ENCODE measurements around the gene METTL27. TPM values are rescaled to one million over a fixed set of nuclear protein-coding genes. Genes with fewer than 3 reads are reported as not detected.

METTL27 gene, protein sequence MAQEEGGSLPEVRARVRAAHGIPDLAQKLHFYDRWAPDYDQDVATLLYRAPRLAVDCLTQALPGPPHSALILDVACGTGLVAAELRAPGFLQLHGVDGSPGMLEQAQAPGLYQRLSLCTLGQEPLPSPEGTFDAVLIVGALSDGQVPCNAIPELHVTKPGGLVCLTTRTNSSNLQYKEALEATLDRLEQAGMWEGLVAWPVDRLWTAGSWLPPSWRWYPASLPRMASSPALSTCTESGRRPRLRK
- total RNA-seq, result 10 to 100 TPM in 1 of 4 donors, 1 to 10 TPM in 3; 2.6 to 29.5 (median 5.1) TPM

DNA sequence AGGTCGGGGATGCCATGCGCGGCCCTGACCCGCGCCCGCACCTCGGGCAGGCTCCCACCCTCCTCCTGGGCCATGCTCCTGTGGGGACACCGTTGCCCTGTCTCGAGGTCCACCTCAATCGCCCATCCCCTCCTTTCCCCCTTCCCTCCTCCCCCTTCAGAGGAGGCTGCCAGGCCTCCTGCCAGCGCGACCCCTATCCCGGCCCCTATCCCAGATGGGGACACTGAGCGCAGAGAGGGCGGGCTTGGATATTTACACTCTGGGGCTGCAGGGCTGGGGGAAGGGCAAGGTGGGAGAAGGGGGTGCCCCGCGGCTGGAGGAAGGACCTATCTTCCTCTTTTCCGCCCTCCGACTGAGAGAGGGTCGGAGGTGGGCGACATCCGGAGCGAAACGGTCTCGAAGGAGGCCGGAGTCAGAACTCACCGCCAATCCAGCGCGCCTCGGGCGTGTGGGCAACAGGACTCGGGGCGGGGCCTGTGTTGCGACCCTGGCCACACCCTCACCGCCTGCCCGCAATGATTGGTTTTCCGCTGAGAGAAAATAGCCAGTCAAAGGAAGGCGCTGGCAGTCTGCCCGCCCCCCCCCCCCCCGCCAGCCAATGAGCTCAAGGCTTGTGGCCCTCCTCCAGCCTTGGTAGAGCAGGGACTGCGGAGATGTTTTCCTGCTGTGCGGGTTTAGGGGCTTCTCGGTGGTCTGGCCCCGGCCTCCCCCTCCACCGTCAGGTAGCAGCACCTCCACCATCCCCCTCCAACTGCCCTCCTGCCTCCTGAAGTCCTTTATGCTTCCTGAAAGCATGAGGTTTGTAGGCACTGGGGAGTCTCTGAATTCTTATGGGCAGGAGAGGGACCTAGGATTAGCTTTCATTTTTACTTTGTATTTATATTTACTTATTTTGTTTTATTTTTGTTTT is at the start of gene METTL27:
TSS of gene METTL27 (minus strand) at position 450 of the 910 bp plus-strand sequence. CDS start at position 74, 376 bp downstream.
- Histone ChIP-seq H3K9me3 (no peaks in the 10 kb centered on the region), H3K36me3 (no peaks in the 10 kb centered on the region), H3K27ac (peak within 1 kb of the TSS; percentile 81 to 84 (median 83)), H3K4me3 (peak within 1 kb of the TSS; percentile 46 to 65 (median 58)), H3K27me3 (no peaks in the 10 kb centered on the region), H3K4me1 (peaks cover 8 to 24% (median 11%) of the 10 kb centered on the region in 4 donors)
- TF ChIP-seq POLR2AphosphoS5 (IDR thresholded peaks at IDR 0.05) (peak; percentile 77 to 91 (median 86)), EP300 (IDR thresholded peaks at IDR 0.05; ENCODE audit: low read depth) (no peak), POLR2A (IDR thresholded peaks at IDR 0.05) (peak; percentile 89)
- intact Hi-C loops (cut with DNase I; ENCODE audit: low total_unique reads), result no loop called here
- peak; percentile 96 for DNase-seq
- WGBS, 2 donors (ENCODE audit: low coverage in 1 of 2), result 2 to 7% methylated on average over 12 to 38 of the region's 45 CpGs
- in situ Hi-C loops (cut with MboI; ENCODE audit: low pct_ligation_motif_present in 1 of 4, low pct_unique_long_range_greater_than_20kb in 1 of 4, low sequenced_read_pairs in 3 of 4), result no loop called here

DNA sequence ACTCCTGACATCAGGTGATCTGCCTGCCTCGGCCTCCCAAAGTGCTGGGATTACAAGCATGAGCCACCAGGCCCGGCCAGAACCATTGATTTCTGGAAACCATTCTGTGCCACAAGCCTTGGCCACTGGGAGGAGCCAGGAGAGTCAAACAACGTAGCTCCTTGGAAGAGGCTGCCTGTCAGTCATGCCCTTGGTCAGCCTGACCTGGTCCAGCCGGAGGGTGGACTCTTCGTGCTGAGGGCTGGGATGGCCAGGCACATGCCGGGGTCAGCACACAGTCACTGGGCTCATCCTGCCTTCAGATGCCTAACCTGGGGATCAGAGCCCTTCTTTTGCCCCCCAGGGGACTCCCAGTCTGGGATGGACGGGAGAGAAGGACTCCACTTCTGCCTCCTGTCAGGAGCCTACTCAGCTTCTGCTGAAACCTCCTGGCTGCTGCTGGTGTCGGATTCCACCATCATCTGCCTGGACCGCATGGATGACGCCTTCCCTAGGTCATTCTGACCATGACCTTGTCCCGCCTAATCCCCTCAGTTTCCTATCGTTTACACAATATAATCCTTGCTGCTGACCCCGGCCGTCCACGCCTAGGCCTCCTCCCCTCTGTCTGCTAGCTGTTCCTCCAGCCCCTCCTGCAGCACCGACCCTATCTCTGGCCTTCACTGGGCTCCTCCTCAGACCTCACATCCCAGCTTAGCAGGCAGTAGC is 49.0 kb upstream of the METTL27 start:
- in situ Hi-C loops (cut with MboI; ENCODE audit: low pct_ligation_motif_present in 1 of 4, low pct_unique_long_range_greater_than_20kb in 1 of 4, low sequenced_read_pairs in 3 of 4), result loop anchor here in 1 of 4 donors (25.0 kb wide), 1 partner anchor 121 kb away; no protein-coding TSS in a partner anchor

DNA sequence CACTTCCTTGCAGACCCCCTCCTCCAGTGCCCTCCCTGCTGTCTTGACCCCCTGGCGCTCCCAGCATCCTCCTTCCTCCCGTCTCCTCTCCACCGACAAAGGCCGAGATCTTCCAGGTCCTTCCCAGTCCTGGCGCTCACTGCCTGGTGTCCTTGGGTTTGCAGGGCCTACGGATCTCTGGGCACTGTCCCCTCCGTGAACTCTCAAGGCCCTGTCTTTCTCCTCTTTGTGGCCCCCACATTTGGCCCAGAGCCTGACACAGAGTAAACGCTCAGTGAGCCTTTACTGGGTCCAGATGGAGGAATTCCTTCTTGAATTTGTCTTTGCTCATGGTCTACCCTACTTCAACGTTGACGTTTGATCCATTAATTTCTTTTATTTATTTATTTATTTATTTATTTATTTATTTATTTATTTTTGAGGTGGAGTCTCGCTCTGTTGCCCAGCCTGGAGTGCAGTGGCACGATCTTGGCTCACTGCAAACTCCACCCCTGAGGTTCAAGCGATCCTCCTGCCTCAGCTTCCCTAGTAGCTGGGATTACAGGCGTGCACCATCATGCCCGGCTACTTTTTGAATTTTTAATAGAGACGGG is 48.3 kb upstream of the METTL27 start:
- no peak overlapping the region for H3K27ac ChIP-seq
- TF ChIP-seq POLR2A (IDR thresholded peaks at IDR 0.05) (no peak), EP300 (IDR thresholded peaks at IDR 0.05; ENCODE audit: low read depth) (no peak), POLR2AphosphoS5 (IDR thresholded peaks at IDR 0.05) (no peak)
- TF ChIP-seq, protein P1, sequence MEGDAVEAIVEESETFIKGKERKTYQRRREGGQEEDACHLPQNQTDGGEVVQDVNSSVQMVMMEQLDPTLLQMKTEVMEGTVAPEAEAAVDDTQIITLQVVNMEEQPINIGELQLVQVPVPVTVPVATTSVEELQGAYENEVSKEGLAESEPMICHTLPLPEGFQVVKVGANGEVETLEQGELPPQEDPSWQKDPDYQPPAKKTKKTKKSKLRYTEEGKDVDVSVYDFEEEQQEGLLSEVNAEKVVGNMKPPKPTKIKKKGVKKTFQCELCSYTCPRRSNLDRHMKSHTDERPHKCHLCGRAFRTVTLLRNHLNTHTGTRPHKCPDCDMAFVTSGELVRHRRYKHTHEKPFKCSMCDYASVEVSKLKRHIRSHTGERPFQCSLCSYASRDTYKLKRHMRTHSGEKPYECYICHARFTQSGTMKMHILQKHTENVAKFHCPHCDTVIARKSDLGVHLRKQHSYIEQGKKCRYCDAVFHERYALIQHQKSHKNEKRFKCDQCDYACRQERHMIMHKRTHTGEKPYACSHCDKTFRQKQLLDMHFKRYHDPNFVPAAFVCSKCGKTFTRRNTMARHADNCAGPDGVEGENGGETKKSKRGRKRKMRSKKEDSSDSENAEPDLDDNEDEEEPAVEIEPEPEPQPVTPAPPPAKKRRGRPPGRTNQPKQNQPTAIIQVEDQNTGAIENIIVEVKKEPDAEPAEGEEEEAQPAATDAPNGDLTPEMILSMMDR (IDR thresholded peaks at IDR 0.05), result no peak
- 85 to 89% methylated on average over 5 to 16 of the region's 16 CpGs for WGBS, 2 donors (ENCODE audit: low coverage in 1 of 2)

More for the DNA sequence above, 49.0 kb upstream of the METTL27 start:
- Histone ChIP-seq H3K4me1 (peaks cover 9 to 36% (median 19%) of the 10 kb centered on the region in 4 donors), H3K27me3 (no peaks in the 10 kb centered on the region), H3K36me3 (no peaks in the 10 kb centered on the region), H3K27ac (peak overlapping the region in 3 of 4 donors; percentile 14 to 48 (median 44)), H3K4me3 (no peak overlapping the region), H3K9me3 (no peaks in the 10 kb centered on the region)
- TF ChIP-seq, protein P1 (IDR thresholded peaks at IDR 0.05), result no peak
- no peak for TF ChIP-seq EP300 (IDR thresholded peaks at IDR 0.05; ENCODE audit: low read depth)
- no peak for TF ChIP-seq POLR2A (IDR thresholded peaks at IDR 0.05)
- no peak for TF ChIP-seq POLR2AphosphoS5 (IDR thresholded peaks at IDR 0.05)
- intact Hi-C loops (cut with DNase I; ENCODE audit: low total_unique reads), result no loop called here
- WGBS, 2 donors (ENCODE audit: low coverage in 1 of 2), result 78 to 100% methylated on average over 2 to 16 of the region's 16 CpGs
- DNase-seq, result no peak

DNA sequence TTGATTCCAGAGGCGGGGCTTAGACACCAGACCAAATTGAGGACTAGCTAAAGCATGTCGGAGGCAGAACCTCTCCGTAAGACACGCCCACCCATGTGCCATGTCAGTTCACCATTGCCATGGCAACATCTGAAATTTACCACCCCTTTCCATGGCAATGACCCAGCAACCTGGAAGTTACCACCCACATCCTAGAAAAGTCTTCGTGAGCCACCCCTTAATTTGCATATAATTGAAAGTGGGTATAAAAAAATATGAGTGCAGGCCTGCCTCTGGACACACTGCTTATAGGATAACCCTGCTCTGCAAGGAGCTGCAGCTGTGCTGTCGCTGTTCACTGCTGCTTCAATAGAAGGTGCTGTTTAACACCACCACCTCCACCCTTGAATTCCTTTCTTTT is 46.6 kb upstream of the METTL27 start:
- intact Hi-C loops (cut with DNase I; ENCODE audit: low total_unique reads), result no loop called here

More for the DNA sequence above, 48.3 kb upstream of the METTL27 start:
- intact Hi-C loops (cut with DNase I; ENCODE audit: low total_unique reads) (no loop called here), in situ Hi-C loops (cut with MboI; ENCODE audit: low pct_ligation_motif_present in 1 of 4, low pct_unique_long_range_greater_than_20kb in 1 of 4, low sequenced_read_pairs in 3 of 4) (loop anchor here in 1 of 4 donors (25.0 kb wide), 1 partner anchor 122 kb away; no protein-coding TSS in a partner anchor)
- no peak for DNase-seq
- no peaks in the 10 kb centered on the region for H3K9me3 ChIP-seq
- H3K27me3 ChIP-seq, result no peaks in the 10 kb centered on the region
- H3K36me3 ChIP-seq, result no peaks in the 10 kb centered on the region
- H3K4me3 ChIP-seq, result no peak overlapping the region
- H3K4me1 ChIP-seq, result peaks cover 9 to 36% (median 21%) of the 10 kb centered on the region in 4 donors

More for the DNA sequence above, 46.6 kb upstream of the METTL27 start:
- no peak for DNase-seq
- H3K9me3 ChIP-seq, result no peaks in the 10 kb centered on the region
- in situ Hi-C loops (cut with MboI; ENCODE audit: low pct_ligation_motif_present in 1 of 4, low pct_unique_long_range_greater_than_20kb in 1 of 4, low sequenced_read_pairs in 3 of 4), result loop anchor here in 1 of 4 donors (25.0 kb wide), 1 partner anchor 123 kb away; no protein-coding TSS in a partner anchor
- no peaks in the 10 kb centered on the region for H3K36me3 ChIP-seq
- H3K27me3 ChIP-seq, result no peaks in the 10 kb centered on the region
- TF ChIP-seq EP300 (IDR thresholded peaks at IDR 0.05; ENCODE audit: low read depth) (no peak), POLR2AphosphoS5 (IDR thresholded peaks at IDR 0.05) (no peak), POLR2A (IDR thresholded peaks at IDR 0.05) (no peak)
- TF ChIP-seq, protein P1 (IDR thresholded peaks at IDR 0.05), result no peak
- WGBS, 2 donors (ENCODE audit: low coverage in 1 of 2), result 83 to 89% methylated on average over 2 to 6 of the region's 6 CpGs
- no peak overlapping the region for H3K27ac ChIP-seq
- H3K4me1 ChIP-seq, result peaks cover 9 to 23% (median 21%) of the 10 kb centered on the region in 4 donors
- no peak overlapping the region for H3K4me3 ChIP-seq

All from transverse colon (tissue), 4 donors.